Naive B cell (primary cell): Measurements from ENCODE around the gene GBP5. TPM values are rescaled to one million over a fixed set of nuclear protein-coding genes. Genes with fewer than 3 reads are reported as not detected.

Source experiments
- ATAC-seq, 2 donors: fragments of 150-1000 bp; cut with Tn5 transposase; 2 replicates each; pipeline ENCODE4 v1.10.0; 2021; ENCODE audit warnings: low read depth in 2 of 2, mild to moderate bottlenecking in 2 of 2, moderate library complexity in 2 of 2
- DNase-seq: peaks from one replicate; pipeline ENCODE4 v3.0.0; 2022
- H3K27ac Mint-ChIP-seq, 6 donors: one replicate each; pipeline ENCODE4 v1.8.0; 2020 to 2022; ENCODE audit warnings: mild to moderate bottlenecking in 6 of 6, mixed read lengths in 6 of 6, moderate library complexity in 5 of 6, inconsistent platforms in 2 of 6
- H3K27me3 Mint-ChIP-seq, 3 donors: one replicate each; pipeline ENCODE4 v1.8.0; 2021 to 2022; ENCODE audit warnings: mixed read lengths in 3 of 3, mild to moderate bottlenecking in 1 of 3
- H3K36me3 Mint-ChIP-seq, 2 donors: one replicate each; pipeline ENCODE4 v1.8.0; 2020 to 2022; ENCODE audit warnings: mixed read lengths in 2 of 2, inconsistent platforms in 1 of 2, mild to moderate bottlenecking in 1 of 2
- H3K4me1 Mint-ChIP-seq, 3 donors: one replicate each; pipeline ENCODE4 v1.8.0; 2020 to 2022; ENCODE audit warnings: mixed read lengths in 3 of 3, inconsistent platforms in 1 of 3, mild to moderate bottlenecking in 1 of 3, moderate library complexity in 1 of 3
- H3K4me3 Mint-ChIP-seq, 8 donors: one replicate each; pipeline ENCODE4 v1.8.0; 2020 to 2022; ENCODE audit warnings: mild to moderate bottlenecking in 8 of 8, mixed read lengths in 8 of 8, moderate library complexity in 8 of 8, inconsistent platforms in 2 of 8
- H3K9me3 Mint-ChIP-seq, 7 donors: one replicate each; pipeline ENCODE4 v1.8.0; 2020 to 2022; ENCODE audit warnings: mixed read lengths in 7 of 7, mild to moderate bottlenecking in 5 of 7, inconsistent platforms in 2 of 7, moderate library complexity in 1 of 7
- polyA plus RNA-seq, 6 donors: library from polyadenylated mRNA; unstranded; fragments of 300-500 nt; fragmentation: Illumina TruSeq; gene quantifications; one replicate each; pipeline ENCODE4 v1.2.3, GENCODE V29; 2021; ENCODE audit warnings: low read depth in 6 of 6

Gene GBP5
- polyA plus RNA-seq, 6 donors from 2014 or later, result 2.6 to 22.4 (median 8.9) TPM

- Mint-ChIP-seq H3K9me3 (peaks cover 4 to 36% (median 16%) of the 10 kb centered on the region in 7 donors), H3K4me1 (peaks cover 9 to 15% (median 13%) of the 10 kb centered on the region in 3 donors), H3K4me3 (no peak overlapping the region), H3K27me3 (no peaks in the 10 kb centered on the region), H3K36me3 (peaks cover 19 to 42% of the 10 kb centered on the region in 2 donors), H3K27ac (no peak overlapping the region)
- DNase-seq (no peak), ATAC-seq (no peak)
These were observed 17.9 kb downstream of the GBP5 start for GRCh38 chr1:89254658-89255287.

GRCh38 chr1:89243046-89243445, 29.6 kb downstream of the GBP5 start:
- Mint-ChIP-seq H3K27me3 (no peaks in the 10 kb centered on the region), H3K27ac (no peak overlapping the region), H3K9me3 (peaks cover 5 to 24% (median 11%) of the 10 kb centered on the region in 7 donors), H3K36me3 (peaks cover 11 to 18% of the 10 kb centered on the region in 2 donors), H3K4me3 (no peak overlapping the region), H3K4me1 (peaks cover 0 to 8% (median 2%) of the 10 kb centered on the region in 3 donors)
- DNase-seq (no peak), ATAC-seq (no peak)

Other genes with a start within 250 kb of the GBP5 start
- gene GBP3, start 250.0 kb downstream of the GBP5 start, polyA plus RNA-seq, result 1 to 10 TPM; 4.3 to 8.5 (median 5.7) TPM
- gene GBP1, start 207.7 kb downstream of the GBP5 start, polyA plus RNA-seq, result 10 to 100 TPM in 1 of 6 donors, 1 to 10 TPM in 5; 4.2 to 15.7 (median 7.6) TPM
- 10 to 100 TPM in 3 of 6 donors, 1 to 10 TPM in 3; 5.4 to 21.9 (median 10.1) TPM for gene GBP2, start 146.7 kb downstream of the GBP5 start, polyA plus RNA-seq
- gene GBP7, start 96.9 kb downstream of the GBP5 start, polyA plus RNA-seq, result under 1 TPM in 1 of 6 donors, not detected in 5; 0.15 TPM
- 10 to 100 TPM; 13.3 to 38.9 (median 22.8) TPM for gene GBP4, start 73.9 kb downstream of the GBP5 start, polyA plus RNA-seq
- gene GBP6, start 91.2 kb upstream of the GBP5 start, polyA plus RNA-seq, result not detected